Tibial nerve (tissue), 4 donors: Measurements from ENCODE around the gene NAGK.

ENCODE experiments used
- EP300 ChIP-seq, 2 donors: sonication (generic); formaldehyde crosslinking; IDR thresholded peaks; one replicate each; pipeline ENCODE4 v1.6.1; 2017; ENCODE audit warnings: antibody characterized with exemption in 2 of 2, mild to moderate bottlenecking in 1 of 2
- POLR2A ChIP-seq, 2 donors: fragments of 450-650 bp; IDR thresholded peaks; one replicate each; pipeline ENCODE4 v1.6.1; 2017; ENCODE audit warnings: antibody characterized with exemption in 2 of 2, mild to moderate bottlenecking in 2 of 2, moderate library complexity in 2 of 2
- TF ChIP-seq, protein P1 (sequence below), 5 experiments: fragments of 200-600 bp in 3 of 5; fragments of 450-650 bp in 2 of 5; sonication (generic) in 3 of 5; IDR thresholded peaks; one replicate each; pipeline ENCODE4 v1.5.1; 2016 to 2019; ENCODE audit warnings: antibody characterized with exemption in 5 of 5, mild to moderate bottlenecking in 3 of 5, moderate library complexity in 2 of 5

DNA sequence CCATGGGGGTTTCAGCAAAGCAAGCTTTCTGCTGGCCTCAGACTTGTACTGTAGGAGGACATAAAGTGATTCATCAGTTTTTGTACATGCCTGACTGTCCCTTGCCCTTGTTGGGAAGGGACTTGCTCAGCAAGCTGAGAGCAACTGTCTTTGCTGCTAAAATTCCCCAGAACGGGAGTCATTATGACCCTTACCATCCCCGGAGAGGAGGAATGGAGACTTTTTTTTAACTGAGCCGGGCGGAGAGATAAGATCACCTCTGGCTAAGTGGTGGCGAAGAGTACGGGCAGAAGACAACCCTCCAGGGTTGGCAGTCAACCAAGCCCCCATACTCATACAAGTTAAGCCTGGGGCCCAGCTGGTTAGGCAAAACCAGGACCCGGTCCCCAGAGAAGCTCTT lies 20.4 kb upstream of the NAGK start:
- TF ChIP-seq, protein P1, sequence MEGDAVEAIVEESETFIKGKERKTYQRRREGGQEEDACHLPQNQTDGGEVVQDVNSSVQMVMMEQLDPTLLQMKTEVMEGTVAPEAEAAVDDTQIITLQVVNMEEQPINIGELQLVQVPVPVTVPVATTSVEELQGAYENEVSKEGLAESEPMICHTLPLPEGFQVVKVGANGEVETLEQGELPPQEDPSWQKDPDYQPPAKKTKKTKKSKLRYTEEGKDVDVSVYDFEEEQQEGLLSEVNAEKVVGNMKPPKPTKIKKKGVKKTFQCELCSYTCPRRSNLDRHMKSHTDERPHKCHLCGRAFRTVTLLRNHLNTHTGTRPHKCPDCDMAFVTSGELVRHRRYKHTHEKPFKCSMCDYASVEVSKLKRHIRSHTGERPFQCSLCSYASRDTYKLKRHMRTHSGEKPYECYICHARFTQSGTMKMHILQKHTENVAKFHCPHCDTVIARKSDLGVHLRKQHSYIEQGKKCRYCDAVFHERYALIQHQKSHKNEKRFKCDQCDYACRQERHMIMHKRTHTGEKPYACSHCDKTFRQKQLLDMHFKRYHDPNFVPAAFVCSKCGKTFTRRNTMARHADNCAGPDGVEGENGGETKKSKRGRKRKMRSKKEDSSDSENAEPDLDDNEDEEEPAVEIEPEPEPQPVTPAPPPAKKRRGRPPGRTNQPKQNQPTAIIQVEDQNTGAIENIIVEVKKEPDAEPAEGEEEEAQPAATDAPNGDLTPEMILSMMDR (IDR thresholded peaks at IDR 0.05) = no peak
- no peak for TF ChIP-seq POLR2A (IDR thresholded peaks at IDR 0.05)
- no peak for TF ChIP-seq EP300 (IDR thresholded peaks at IDR 0.05)
